ENCODE measurements around the gene E2F1.

Gene E2F1

DNA sequence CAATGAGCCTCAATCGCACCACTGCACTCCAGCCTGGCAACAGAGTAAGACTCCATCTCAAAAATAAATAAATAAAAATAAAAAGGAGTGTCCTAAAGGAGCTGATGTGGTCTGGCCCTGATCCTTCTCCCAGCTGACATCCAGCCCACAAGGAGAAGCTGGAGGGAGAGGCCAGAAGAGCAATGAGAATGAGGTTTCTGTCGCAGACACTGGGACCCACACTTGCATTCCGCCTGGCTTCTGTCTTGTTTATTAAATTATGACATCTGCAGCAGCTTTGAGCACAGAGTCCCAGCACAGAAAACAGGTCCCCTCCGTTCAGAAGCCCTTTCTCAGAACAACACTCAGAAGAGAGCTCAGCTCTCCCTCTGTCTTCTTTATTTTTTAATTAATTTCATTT, 10.3 kb upstream of the E2F1 start:
- H3K9ac ChIP-seq = no peak overlapping the region
- no peaks in the 10 kb centered on the region for H3K36me3 ChIP-seq (ENCODE audit: insufficient read depth)
- no peaks in the 10 kb centered on the region for H3K79me2 ChIP-seq (ENCODE audit: insufficient read depth, low read depth)
- H3K27ac ChIP-seq = no peak overlapping the region
- H3K4me1 ChIP-seq (ENCODE audit: low read depth, poor library complexity, severe bottlenecking) = no peaks in the 10 kb centered on the region
- H4K20me1 ChIP-seq (ENCODE audit: insufficient read depth) = no peaks in the 10 kb centered on the region
- no peak overlapping the region for H3K4me2 ChIP-seq
- TF ChIP-seq, protein P1, sequence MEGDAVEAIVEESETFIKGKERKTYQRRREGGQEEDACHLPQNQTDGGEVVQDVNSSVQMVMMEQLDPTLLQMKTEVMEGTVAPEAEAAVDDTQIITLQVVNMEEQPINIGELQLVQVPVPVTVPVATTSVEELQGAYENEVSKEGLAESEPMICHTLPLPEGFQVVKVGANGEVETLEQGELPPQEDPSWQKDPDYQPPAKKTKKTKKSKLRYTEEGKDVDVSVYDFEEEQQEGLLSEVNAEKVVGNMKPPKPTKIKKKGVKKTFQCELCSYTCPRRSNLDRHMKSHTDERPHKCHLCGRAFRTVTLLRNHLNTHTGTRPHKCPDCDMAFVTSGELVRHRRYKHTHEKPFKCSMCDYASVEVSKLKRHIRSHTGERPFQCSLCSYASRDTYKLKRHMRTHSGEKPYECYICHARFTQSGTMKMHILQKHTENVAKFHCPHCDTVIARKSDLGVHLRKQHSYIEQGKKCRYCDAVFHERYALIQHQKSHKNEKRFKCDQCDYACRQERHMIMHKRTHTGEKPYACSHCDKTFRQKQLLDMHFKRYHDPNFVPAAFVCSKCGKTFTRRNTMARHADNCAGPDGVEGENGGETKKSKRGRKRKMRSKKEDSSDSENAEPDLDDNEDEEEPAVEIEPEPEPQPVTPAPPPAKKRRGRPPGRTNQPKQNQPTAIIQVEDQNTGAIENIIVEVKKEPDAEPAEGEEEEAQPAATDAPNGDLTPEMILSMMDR (conservative IDR thresholded peaks at IDR 0.05; ENCODE audit: low read depth, low read length) = no peak
- no peak overlapping the region for H2AFZ ChIP-seq (ENCODE audit: low read depth)
- no peak overlapping the region for H3K4me3 ChIP-seq (IDR thresholded peaks at IDR 0.05; ENCODE audit: insufficient read depth, low read depth, low read length)
- H3K27me3 ChIP-seq (ENCODE audit: insufficient read depth, low read depth) = no peaks in the 10 kb centered on the region

DNA sequence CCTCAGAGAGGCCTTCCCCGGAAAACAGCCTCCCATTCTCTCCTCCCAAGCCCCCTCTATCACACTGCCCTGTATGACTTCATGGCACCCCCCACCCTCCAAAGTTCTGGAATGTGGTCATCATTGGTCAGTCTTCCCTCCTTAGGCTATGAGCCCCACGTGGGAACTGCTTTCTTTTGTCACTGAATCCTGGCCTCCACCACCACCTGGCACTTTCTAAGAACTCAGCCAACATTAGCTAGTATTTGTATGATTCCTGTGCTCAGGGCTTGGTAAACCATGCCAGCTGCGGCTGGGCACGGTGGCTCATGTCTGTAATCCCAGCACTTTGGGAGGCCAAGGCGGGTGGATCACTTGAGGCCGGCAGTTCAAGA, 8.4 kb upstream of the E2F1 start:
- Histone ChIP-seq H3K27me3 (ENCODE audit: insufficient read depth, low read depth) (no peaks in the 10 kb centered on the region), H2AFZ (ENCODE audit: low read depth) (no peak overlapping the region), H3K79me2 (ENCODE audit: insufficient read depth, low read depth) (no peaks in the 10 kb centered on the region), H3K4me3 (IDR thresholded peaks at IDR 0.05; ENCODE audit: insufficient read depth, low read depth, low read length) (no peak overlapping the region), H3K27ac (no peak overlapping the region), H3K4me1 (ENCODE audit: low read depth, poor library complexity, severe bottlenecking) (no peaks in the 10 kb centered on the region), H3K36me3 (ENCODE audit: insufficient read depth) (no peaks in the 10 kb centered on the region), H4K20me1 (ENCODE audit: insufficient read depth) (no peaks in the 10 kb centered on the region), H3K9ac (no peak overlapping the region), H3K4me2 (no peak overlapping the region)
- TF ChIP-seq, protein P1 (conservative IDR thresholded peaks at IDR 0.05; ENCODE audit: low read depth, low read length) = no peak

DNA sequence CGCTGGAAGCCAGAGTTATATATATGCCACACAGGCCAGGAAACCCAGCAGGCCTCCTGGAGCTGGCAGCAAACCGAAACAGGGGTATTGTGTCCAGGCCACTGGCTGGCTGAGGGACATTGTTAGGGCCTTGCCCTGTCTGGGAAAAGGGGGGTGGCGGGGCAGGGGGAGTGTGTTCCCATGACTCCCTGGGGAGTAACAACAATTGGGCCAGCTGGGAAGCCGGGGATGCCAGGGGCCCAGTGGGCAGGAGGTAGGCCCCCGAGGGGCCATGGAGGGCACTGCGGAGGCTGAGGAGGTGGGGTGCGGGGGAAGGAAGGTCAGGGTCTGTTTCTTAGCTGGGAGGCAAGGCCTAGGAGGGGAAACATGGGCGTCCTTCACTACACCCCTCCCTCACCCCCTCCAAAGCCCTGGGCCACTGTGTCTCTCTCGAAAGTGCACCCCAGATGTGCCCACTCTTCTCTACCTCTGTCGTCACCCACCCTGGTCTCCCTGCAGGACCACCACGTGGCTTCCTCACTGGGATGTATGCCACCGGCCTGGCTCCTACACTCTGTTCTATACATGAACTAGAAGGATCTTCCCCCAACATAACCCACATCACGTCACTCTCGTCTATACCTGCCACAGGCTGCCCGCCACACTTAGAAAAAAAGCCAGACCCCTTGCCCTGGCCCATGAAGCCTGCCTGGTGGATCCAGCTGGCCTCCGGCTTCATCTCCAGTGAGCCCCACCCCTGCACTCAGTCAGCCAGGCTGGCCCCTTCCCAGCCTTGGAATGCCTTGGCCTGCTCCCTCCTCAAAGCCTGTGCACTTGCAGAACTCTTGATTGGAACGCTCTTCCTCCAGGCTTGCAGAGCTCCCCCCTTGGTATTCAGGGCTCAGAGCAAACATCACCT, 7.8 kb upstream of the E2F1 start:
- Histone ChIP-seq H3K9ac (no peak overlapping the region), H3K4me2 (no peak overlapping the region), H4K20me1 (ENCODE audit: insufficient read depth) (no peaks in the 10 kb centered on the region), H3K36me3 (ENCODE audit: insufficient read depth) (no peaks in the 10 kb centered on the region), H3K4me3 (IDR thresholded peaks at IDR 0.05; ENCODE audit: insufficient read depth, low read depth, low read length) (no peak overlapping the region), H2AFZ (ENCODE audit: low read depth) (no peak overlapping the region), H3K79me2 (ENCODE audit: insufficient read depth, low read depth) (no peaks in the 10 kb centered on the region), H3K4me1 (ENCODE audit: low read depth, poor library complexity, severe bottlenecking) (peaks cover 2% of the 10 kb centered on the region), H3K27ac (no peak overlapping the region), H3K27me3 (ENCODE audit: insufficient read depth, low read depth) (no peaks in the 10 kb centered on the region)
- TF ChIP-seq, protein P1 (conservative IDR thresholded peaks at IDR 0.05; ENCODE audit: low read depth, low read length) = no peak

DNA sequence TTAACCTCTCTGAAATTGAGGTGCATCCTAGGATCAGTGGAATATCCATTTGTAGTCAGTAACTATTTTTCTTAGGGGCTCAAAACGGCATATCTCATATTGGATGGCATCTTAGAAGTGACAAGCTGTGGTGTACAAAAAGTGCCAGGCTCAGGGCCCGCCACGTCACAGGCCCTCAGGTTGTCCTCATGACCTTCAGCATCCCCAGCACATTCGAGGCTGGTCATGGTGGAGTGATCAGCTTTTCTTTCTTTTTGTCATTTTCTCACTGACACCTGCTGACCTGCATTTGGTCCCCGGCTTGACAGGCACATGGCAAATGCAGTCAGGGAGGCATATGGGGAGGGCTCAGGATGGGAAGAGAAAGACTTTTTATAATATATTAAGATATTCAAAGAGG, 7.1 kb upstream of the E2F1 start:
- Histone ChIP-seq H4K20me1 (ENCODE audit: insufficient read depth) (no peaks in the 10 kb centered on the region), H3K27ac (no peak overlapping the region), H2AFZ (ENCODE audit: low read depth) (no peak overlapping the region), H3K27me3 (ENCODE audit: insufficient read depth, low read depth) (no peaks in the 10 kb centered on the region), H3K4me3 (IDR thresholded peaks at IDR 0.05; ENCODE audit: insufficient read depth, low read depth, low read length) (no peak overlapping the region), H3K36me3 (ENCODE audit: insufficient read depth) (no peaks in the 10 kb centered on the region), H3K4me2 (no peak overlapping the region), H3K9ac (no peak overlapping the region), H3K79me2 (ENCODE audit: insufficient read depth, low read depth) (no peaks in the 10 kb centered on the region), H3K4me1 (ENCODE audit: low read depth, poor library complexity, severe bottlenecking) (peaks cover 9% of the 10 kb centered on the region)
- TF ChIP-seq, protein P1 (conservative IDR thresholded peaks at IDR 0.05; ENCODE audit: low read depth, low read length) = no peak

Data from KMS-11 (cell line).